T-helper 2 cell treated with Interferon-gamma antibody and Interleukin-4, amounts not matched to agents 5 μg/mL and 100 μg/mL, for 36 hours (primary cell): ENCODE results near the gene AGTRAP.

Source experiments
- DNase-seq: peaks from one replicate; pipeline ENCODE4 v3.0.0; 2021; ENCODE audit warnings: low spot score
- H3K27ac Mint-ChIP-seq: one replicate; pipeline ENCODE4 v1.8.0; 2021; ENCODE audit warnings: mild to moderate bottlenecking, mixed read lengths
- H3K27me3 Mint-ChIP-seq: one replicate; pipeline ENCODE4 v1.8.0; 2021; ENCODE audit warnings: low read depth, mixed read lengths
- H3K36me3 Mint-ChIP-seq: one replicate; pipeline ENCODE4 v1.8.0; 2021; ENCODE audit warnings: low read depth, mixed read lengths
- H3K4me1 Mint-ChIP-seq: one replicate; pipeline ENCODE4 v1.8.0; 2021; ENCODE audit warnings: low read depth, mixed read lengths
- H3K4me3 Mint-ChIP-seq: one replicate; pipeline ENCODE4 v1.8.0; 2022; ENCODE audit warnings: mild to moderate bottlenecking, moderate library complexity, mixed read lengths
- H3K9me3 Mint-ChIP-seq: one replicate; pipeline ENCODE4 v1.8.0; 2021; ENCODE audit warnings: mixed read lengths

The AGTRAP gene

GRCh38 chr1:11767922-11768704 lies 32.2 kb downstream of the AGTRAP start:
- no peaks in the 10 kb centered on the region for H3K36me3 Mint-ChIP-seq
- H3K4me3 Mint-ChIP-seq: no peak overlapping the region
- no peaks in the 10 kb centered on the region for H3K4me1 Mint-ChIP-seq
- peaks cover 2% of the 10 kb centered on the region for H3K27me3 Mint-ChIP-seq
- H3K9me3 Mint-ChIP-seq: no peaks in the 10 kb centered on the region
- DNase-seq: no peak
- H3K27ac Mint-ChIP-seq: no peak overlapping the region

GRCh38 chr1:11768821-11769220 lies 32.9 kb downstream of the AGTRAP start:
- no peaks in the 10 kb centered on the region for H3K27me3 Mint-ChIP-seq
- H3K4me3 Mint-ChIP-seq: no peak overlapping the region
- H3K4me1 Mint-ChIP-seq: no peaks in the 10 kb centered on the region
- H3K27ac Mint-ChIP-seq: no peak overlapping the region
- no peak for DNase-seq
- H3K36me3 Mint-ChIP-seq: no peaks in the 10 kb centered on the region
- no peaks in the 10 kb centered on the region for H3K9me3 Mint-ChIP-seq

GRCh38 chr1:11769274-11769673 lies 33.3 kb downstream of the AGTRAP start:
- Mint-ChIP-seq H3K9me3 (no peaks in the 10 kb centered on the region), H3K27me3 (no peaks in the 10 kb centered on the region), H3K4me3 (no peak overlapping the region), H3K27ac (no peak overlapping the region), H3K4me1 (no peaks in the 10 kb centered on the region), H3K36me3 (no peaks in the 10 kb centered on the region)
- DNase-seq: no peak

GRCh38 chr1:11770011-11770410 lies 34.1 kb downstream of the AGTRAP start:
- H3K36me3 Mint-ChIP-seq: no peaks in the 10 kb centered on the region
- no peak overlapping the region for H3K4me3 Mint-ChIP-seq
- no peaks in the 10 kb centered on the region for H3K9me3 Mint-ChIP-seq
- H3K27me3 Mint-ChIP-seq: peaks cover 2% of the 10 kb centered on the region
- no peaks in the 10 kb centered on the region for H3K4me1 Mint-ChIP-seq
- H3K27ac Mint-ChIP-seq: no peak overlapping the region
- no peak for DNase-seq

GRCh38 chr1:11771481-11772043 lies 35.6 kb downstream of the AGTRAP start:
- Mint-ChIP-seq H3K4me1 (no peaks in the 10 kb centered on the region), H3K36me3 (no peaks in the 10 kb centered on the region), H3K27me3 (peaks cover 2% of the 10 kb centered on the region), H3K9me3 (no peaks in the 10 kb centered on the region), H3K27ac (no peak overlapping the region), H3K4me3 (no peak overlapping the region)
- no peak for DNase-seq

- no peaks in the 10 kb centered on the region for H3K4me1 Mint-ChIP-seq
- H3K27me3 Mint-ChIP-seq: peaks cover 2% of the 10 kb centered on the region
- no peak for DNase-seq
- H3K27ac Mint-ChIP-seq: no peak overlapping the region
- H3K36me3 Mint-ChIP-seq: no peaks in the 10 kb centered on the region
- no peaks in the 10 kb centered on the region for H3K9me3 Mint-ChIP-seq
- H3K4me3 Mint-ChIP-seq: no peak overlapping the region
These were observed 36.5 kb downstream of the AGTRAP start for GRCh38 chr1:11772458-11772857.

GRCh38 chr1:11774753-11775152 lies 38.8 kb downstream of the AGTRAP start:
- H3K27ac Mint-ChIP-seq: no peak overlapping the region
- DNase-seq: no peak
- no peaks in the 10 kb centered on the region for H3K36me3 Mint-ChIP-seq
- H3K4me1 Mint-ChIP-seq: no peaks in the 10 kb centered on the region
- peaks cover 2% of the 10 kb centered on the region for H3K27me3 Mint-ChIP-seq
- H3K4me3 Mint-ChIP-seq: no peak overlapping the region
- no peaks in the 10 kb centered on the region for H3K9me3 Mint-ChIP-seq

- H3K36me3 Mint-ChIP-seq: no peaks in the 10 kb centered on the region
- H3K27ac Mint-ChIP-seq: no peak overlapping the region
- peaks cover 5% of the 10 kb centered on the region for H3K27me3 Mint-ChIP-seq
- no peak overlapping the region for H3K4me3 Mint-ChIP-seq
- H3K9me3 Mint-ChIP-seq: no peaks in the 10 kb centered on the region
- no peak for DNase-seq
- no peaks in the 10 kb centered on the region for H3K4me1 Mint-ChIP-seq
These were observed 41.9 kb downstream of the AGTRAP start for GRCh38 chr1:11777658-11778322.

- DNase-seq: no peak
- Mint-ChIP-seq H3K4me3 (no peak overlapping the region), H3K36me3 (no peaks in the 10 kb centered on the region), H3K4me1 (no peaks in the 10 kb centered on the region), H3K27ac (no peak overlapping the region), H3K9me3 (no peaks in the 10 kb centered on the region), H3K27me3 (peaks cover 5% of the 10 kb centered on the region)
These were observed 42.4 kb downstream of the AGTRAP start for GRCh38 chr1:11778336-11778735.

- Mint-ChIP-seq H3K27ac (no peak overlapping the region), H3K4me1 (no peaks in the 10 kb centered on the region), H3K9me3 (no peaks in the 10 kb centered on the region), H3K4me3 (no peak overlapping the region), H3K27me3 (peaks cover 5% of the 10 kb centered on the region), H3K36me3 (no peaks in the 10 kb centered on the region)
- no peak for DNase-seq
These were observed 43.1 kb downstream of the AGTRAP start for GRCh38 chr1:11778844-11779623.

GRCh38 chr1:11779715-11780379 lies 43.9 kb downstream of the AGTRAP start:
- H3K27me3 Mint-ChIP-seq: peaks cover 2% of the 10 kb centered on the region
- no peak overlapping the region for H3K4me3 Mint-ChIP-seq
- no peaks in the 10 kb centered on the region for H3K4me1 Mint-ChIP-seq
- DNase-seq: no peak
- H3K27ac Mint-ChIP-seq: no peak overlapping the region
- H3K36me3 Mint-ChIP-seq: no peaks in the 10 kb centered on the region
- no peaks in the 10 kb centered on the region for H3K9me3 Mint-ChIP-seq

GRCh38 chr1:11780380-11781147 lies 44.6 kb downstream of the AGTRAP start:
- Mint-ChIP-seq H3K36me3 (no peaks in the 10 kb centered on the region), H3K4me1 (no peaks in the 10 kb centered on the region), H3K4me3 (no peak overlapping the region), H3K9me3 (no peaks in the 10 kb centered on the region), H3K27ac (no peak overlapping the region), H3K27me3 (peaks cover 2% of the 10 kb centered on the region)
- DNase-seq: no peak

- no peaks in the 10 kb centered on the region for H3K9me3 Mint-ChIP-seq
- H3K27ac Mint-ChIP-seq: no peak overlapping the region
- H3K36me3 Mint-ChIP-seq: no peaks in the 10 kb centered on the region
These were observed 45.4 kb downstream of the AGTRAP start for GRCh38 chr1:11781297-11781696.

More at GRCh38 chr1:11781297-11781696, 45.4 kb downstream of the AGTRAP start:
- no peaks in the 10 kb centered on the region for H3K4me1 Mint-ChIP-seq
- no peak for DNase-seq
- H3K27me3 Mint-ChIP-seq: peaks cover 2% of the 10 kb centered on the region
- H3K4me3 Mint-ChIP-seq: no peak overlapping the region
